Measurements from ENCODE around the gene DUSP22. TPM values are rescaled to one million over a fixed set of nuclear protein-coding genes. Genes with fewer than 3 reads are reported as not detected.

Gene DUSP22
- total and polyA plus RNA-seq, 9 of the 15 experiments (the other 6 are each of a cell fraction or from before 2014, with no cell fraction given) = 9.3 to 19.4 (median 11.8) TPM

DNA sequence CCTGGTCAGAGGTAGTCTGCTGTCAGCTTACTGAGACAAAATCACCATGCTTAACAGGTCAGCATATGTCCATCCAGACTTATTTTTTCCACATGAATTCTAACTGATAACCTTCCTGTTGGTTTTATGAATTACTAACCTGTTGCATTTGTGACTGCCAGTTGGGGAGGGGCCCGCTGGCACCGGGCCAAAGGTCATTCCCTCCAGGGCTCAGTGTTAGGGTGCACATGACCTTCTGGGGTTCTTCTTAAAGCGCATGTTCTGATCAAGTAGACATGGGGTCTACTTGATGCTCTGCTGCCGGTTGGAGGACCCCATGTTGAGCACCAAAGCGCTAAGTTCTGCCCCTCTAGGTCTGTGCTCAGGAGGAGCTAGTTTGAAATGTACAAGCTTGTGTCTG is 15.6 kb downstream of the DUSP22 start:
- Histone ChIP-seq H3K9me3 (replicated peaks; ENCODE audit: control insufficient read depth, insufficient read depth, low read depth, low read length) (no peaks in the 10 kb centered on the region), H3K4me1 (replicated peaks in 1 of 2; ENCODE audit: control insufficient read depth in 2 of 2, insufficient read depth in 2 of 2, low read length in 2 of 2) (peaks cover 9 to 12% of the 10 kb centered on the region in 2 experiments), H3K79me2 (ENCODE audit: control insufficient read depth, insufficient read depth, low read length) (no peaks in the 10 kb centered on the region), H3K27me3 (ENCODE audit: control insufficient read depth in 2 of 2, insufficient read depth in 2 of 2, low read length in 2 of 2) (peaks cover 0 to 17% of the 10 kb centered on the region in 2 experiments; a peak in 3 of 5 replicates), H3K4me2 (ENCODE audit: insufficient read depth, low read length) (no peak overlapping the region), H2AFZ (ENCODE audit: low read depth, low read length) (no peak overlapping the region), H3K9me1 (ENCODE audit: control insufficient read depth, insufficient read depth, low read length) (no peaks in the 10 kb centered on the region), H3K27ac (ENCODE audit: extremely low read depth, low read depth, low read length) (no peak overlapping the region), H3K36me3 (ENCODE audit: control insufficient read depth, insufficient read depth, low read length) (no peaks in the 10 kb centered on the region), H3K4me3 (no peak overlapping the region), H3K9ac (ENCODE audit: insufficient read depth in 1 of 2, low read depth in 2 of 2, low read length in 2 of 2) (no peak overlapping the region), H4K20me1 (replicated peaks; ENCODE audit: control insufficient read depth, insufficient read depth, low read length) (no peaks in the 10 kb centered on the region; the same call in 1 of the 2 replicates)
- intact Hi-C loops (cut with micrococcal nuclease) = no loop called here
- CTCF ChIA-PET (ENCODE audit: low intra/inter-chr PET ratio) = no interaction called here
- no peak for ATAC-seq
- no TSS peak for BruUV-seq (replicated peaks)
- in situ Hi-C loops (cut with MboI) = no loop called here
- FAIRE-seq = no peak
- TF ChIP-seq, protein P1, sequence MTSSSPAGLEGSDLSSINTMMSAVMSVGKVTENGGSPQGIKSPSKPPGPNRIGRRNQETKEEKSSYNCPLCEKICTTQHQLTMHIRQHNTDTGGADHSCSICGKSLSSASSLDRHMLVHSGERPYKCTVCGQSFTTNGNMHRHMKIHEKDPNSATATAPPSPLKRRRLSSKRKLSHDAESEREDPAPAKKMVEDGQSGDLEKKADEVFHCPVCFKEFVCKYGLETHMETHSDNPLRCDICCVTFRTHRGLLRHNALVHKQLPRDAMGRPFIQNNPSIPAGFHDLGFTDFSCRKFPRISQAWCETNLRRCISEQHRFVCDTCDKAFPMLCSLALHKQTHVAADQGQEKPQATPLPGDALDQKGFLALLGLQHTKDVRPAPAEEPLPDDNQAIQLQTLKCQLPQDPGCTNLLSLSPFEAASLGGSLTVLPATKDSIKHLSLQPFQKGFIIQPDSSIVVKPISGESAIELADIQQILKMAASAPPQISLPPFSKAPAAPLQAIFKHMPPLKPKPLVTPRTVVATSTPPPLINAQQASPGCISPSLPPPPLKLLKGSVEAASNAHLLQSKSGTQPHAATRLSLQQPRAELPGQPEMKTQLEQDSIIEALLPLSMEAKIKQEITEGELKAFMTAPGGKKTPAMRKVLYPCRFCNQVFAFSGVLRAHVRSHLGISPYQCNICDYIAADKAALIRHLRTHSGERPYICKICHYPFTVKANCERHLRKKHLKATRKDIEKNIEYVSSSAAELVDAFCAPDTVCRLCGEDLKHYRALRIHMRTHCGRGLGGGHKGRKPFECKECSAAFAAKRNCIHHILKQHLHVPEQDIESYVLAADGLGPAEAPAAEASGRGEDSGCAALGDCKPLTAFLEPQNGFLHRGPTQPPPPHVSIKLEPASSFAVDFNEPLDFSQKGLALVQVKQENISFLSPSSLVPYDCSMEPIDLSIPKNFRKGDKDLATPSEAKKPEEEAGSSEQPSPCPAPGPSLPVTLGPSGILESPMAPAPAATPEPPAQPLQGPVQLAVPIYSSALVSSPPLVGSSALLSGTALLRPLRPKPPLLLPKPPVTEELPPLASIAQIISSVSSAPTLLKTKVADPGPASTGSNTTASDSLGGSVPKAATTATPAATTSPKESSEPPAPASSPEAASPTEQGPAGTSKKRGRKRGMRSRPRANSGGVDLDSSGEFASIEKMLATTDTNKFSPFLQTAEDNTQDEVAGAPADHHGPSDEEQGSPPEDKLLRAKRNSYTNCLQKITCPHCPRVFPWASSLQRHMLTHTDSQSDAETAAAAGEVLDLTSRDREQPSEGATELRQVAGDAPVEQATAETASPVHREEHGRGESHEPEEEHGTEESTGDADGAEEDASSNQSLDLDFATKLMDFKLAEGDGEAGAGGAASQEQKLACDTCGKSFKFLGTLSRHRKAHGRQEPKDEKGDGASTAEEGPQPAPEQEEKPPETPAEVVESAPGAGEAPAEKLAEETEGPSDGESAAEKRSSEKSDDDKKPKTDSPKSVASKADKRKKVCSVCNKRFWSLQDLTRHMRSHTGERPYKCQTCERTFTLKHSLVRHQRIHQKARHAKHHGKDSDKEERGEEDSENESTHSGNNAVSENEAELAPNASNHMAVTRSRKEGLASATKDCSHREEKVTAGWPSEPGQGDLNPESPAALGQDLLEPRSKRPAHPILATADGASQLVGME (CRISPR knock-in tag; IDR thresholded peaks at IDR 0.05) = no peak
- peak; percentile 62; the same call in 1 of the 2 replicates for TF ChIP-seq NFIX (CRISPR knock-in tag; IDR thresholded peaks at IDR 0.05; ENCODE audit: low read depth)
- peak; percentile 91 for TF ChIP-seq NFIC (IDR thresholded peaks at IDR 0.05)
- WGBS (ENCODE audit: insufficient coverage, low coverage, missing lambda C conversion rate) = 38% methylated on average over 5 of the region's 5 CpGs
- POLR2A ChIA-PET = interaction anchor here (0.7 to 1.4 kb wide), 4 partner anchors 10 to 24 kb away, joined by 3 to 4 read pairs (median 3); partner anchors contain the start of gene DUSP22
- no peak for DNase-seq (ENCODE audit: extremely low read depth in 1 of 4, low spot score in 3 of 4)
